Measurements from ENCODE around the gene DESI1. TPM values are rescaled to one million over a fixed set of nuclear protein-coding genes. Genes with fewer than 3 reads are reported as not detected.

Gene DESI1
- total and polyA plus RNA-seq, 2 of the 13 experiments (the other 11 are each of a cell fraction or from before 2014, with no cell fraction given), result 21.6 to 29.2 TPM

GRCh38 chr22:41620589-41621098 lies at the start of gene DESI1 (continued):
- no peak for TF ChIP-seq PRDM15 (CRISPR knock-in tag; IDR thresholded peaks at IDR 0.05)
- no peak for TF ChIP-seq NCOA5 (CRISPR knock-in tag; IDR thresholded peaks at IDR 0.05)
- TF ChIP-seq ZMYM3 (CRISPR knock-in tag; IDR thresholded peaks at IDR 0.05), result peak; percentile 3; the same call in 1 of the 2 replicates
- TF ChIP-seq ETV5 (CRISPR knock-in tag; IDR thresholded peaks at IDR 0.05; ENCODE audit: borderline replicate concordance), result no peak
- no peak for TF ChIP-seq SMAD9 (CRISPR knock-in tag; IDR thresholded peaks at IDR 0.05)
- TF ChIP-seq ZNF710 (CRISPR knock-in tag; IDR thresholded peaks at IDR 0.05; ENCODE audit: borderline replicate concordance), result peak; percentile 45; the same call in 1 of the 2 replicates
- no peak for TF ChIP-seq HNRNPLL (IDR thresholded peaks at IDR 0.05; ENCODE audit: low read depth, low read length, poor library complexity, severe bottlenecking)
- no peak for TF ChIP-seq PBX3 (CRISPR knock-in tag; IDR thresholded peaks at IDR 0.05; ENCODE audit: borderline replicate concordance)
- peak; percentile 60 for TF ChIP-seq ZBTB25 (CRISPR knock-in tag; IDR thresholded peaks at IDR 0.05)
- no peak for TF ChIP-seq ZNF232 (CRISPR knock-in tag; IDR thresholded peaks at IDR 0.05; ENCODE audit: borderline replicate concordance)
- no peak for TF ChIP-seq BATF2 (CRISPR knock-in tag; IDR thresholded peaks at IDR 0.05)
- TF ChIP-seq ZFP82 (CRISPR knock-in tag; IDR thresholded peaks at IDR 0.05; ENCODE audit: borderline replicate concordance), result peak; percentile 42; the same call in 1 of the 2 replicates
- no peak for TF ChIP-seq JARID2 (CRISPR knock-in tag; IDR thresholded peaks at IDR 0.05; ENCODE audit: insufficient replicate concordance)
- TF ChIP-seq CHD2 (IDR thresholded peaks at IDR 0.05; ENCODE audit: low read depth, low read length), result no peak
- TF ChIP-seq RXRA (CRISPR knock-in tag; IDR thresholded peaks at IDR 0.05), result 0 out of 2 replicates have a peak, but pooled peaks have one; percentile 7
- peak; percentile 62 for TF ChIP-seq ZNF687 (CRISPR knock-in tag; IDR thresholded peaks at IDR 0.05)

All from HepG2 (cell line).